HEK293 (cell line): Measurements from ENCODE around the gene MACO1.

Source experiments
- ELK4 ChIP-seq: IDR thresholded peaks from 2 replicates; pipeline ENCODE4 v1.6.1; 2011; ENCODE audit warnings: mild to moderate bottlenecking, low read depth, low read length, borderline replicate concordance
- YY1 ChIP-seq: fragments of 450-650 bp; formaldehyde crosslinking; IDR thresholded peaks from 2 replicates; pipeline ENCODE4 v1.5.1; 2018; ENCODE audit warnings: missing biosample characterization, missing genetic modification characterization
- ZBTB1 ChIP-seq: fragments of 450-650 bp; formaldehyde crosslinking; IDR thresholded peaks from 2 replicates; pipeline ENCODE4 v1.5.1; 2016; ENCODE audit warnings: missing biosample characterization, missing genetic modification characterization
- ZBTB49 ChIP-seq: fragments of 450-650 bp; formaldehyde crosslinking; IDR thresholded peaks from 2 replicates; pipeline ENCODE4 v1.5.1; 2016; ENCODE audit warnings: missing biosample characterization, missing genetic modification characterization, low read depth
- ZNF274 ChIP-seq, 2 experiments: fragments of 200-500 bp in 1 of 2; fragments of 450-650 bp in 1 of 2; sonication (Bioruptor generic) in 1 of 2; formaldehyde crosslinking in 1 of 2; IDR thresholded peaks; 2 replicates each; pipeline versions ENCODE4 v1.5.1 to v1.6.1; 2014 to 2016; ENCODE audit warnings: borderline replicate concordance in 1 of 2, inconsistent platforms in 1 of 2, low read length in 1 of 2, missing biosample characterization in 1 of 2, missing genetic modification characterization in 1 of 2
- ZNF280D ChIP-seq: fragments of 450-650 bp; formaldehyde crosslinking; IDR thresholded peaks from 2 replicates; pipeline ENCODE4 v1.5.1; 2016; ENCODE audit warnings: missing biosample characterization, missing genetic modification characterization
- ZNF501 ChIP-seq: fragments of 450-650 bp; formaldehyde crosslinking; IDR thresholded peaks from 2 replicates; pipeline ENCODE4 v1.5.1; 2016; ENCODE audit warnings: missing biosample characterization, missing genetic modification characterization
- ZNF529 ChIP-seq: fragments of 450-650 bp; formaldehyde crosslinking; IDR thresholded peaks from 2 replicates; pipeline ENCODE4 v1.5.1; 2017; ENCODE audit warnings: missing genetic modification characterization, missing biosample characterization; ENCODE audit not compliant: insufficient replicate concordance
- ZNF660 ChIP-seq: fragments of 450-650 bp; IDR thresholded peaks from 2 replicates; pipeline ENCODE4 v1.5.1; 2018; ENCODE audit warnings: missing biosample characterization, mild to moderate bottlenecking, missing genetic modification characterization
- ZNF701 ChIP-seq: fragments of 450-650 bp; formaldehyde crosslinking; IDR thresholded peaks from 2 replicates; pipeline ENCODE4 v1.5.1; 2016; ENCODE audit warnings: missing biosample characterization, missing genetic modification characterization
- TF ChIP-seq, protein P1 (sequence below): fragments of 450-650 bp; formaldehyde crosslinking; IDR thresholded peaks from 2 replicates; pipeline ENCODE4 v1.5.1; 2016; ENCODE audit warnings: missing biosample characterization, missing genetic modification characterization
- TF ChIP-seq, protein P2 (sequence below): fragments of 450-650 bp; formaldehyde crosslinking; IDR thresholded peaks from 2 replicates; pipeline ENCODE4 v1.5.1; 2016; ENCODE audit warnings: missing biosample characterization, missing genetic modification characterization
- TF ChIP-seq, protein P3 (sequence below): sonication (generic); formaldehyde crosslinking; IDR thresholded peaks from 2 replicates; pipeline ENCODE4 v1.8.1; 2022; ENCODE audit warnings: mild to moderate bottlenecking, moderate library complexity, missing genetic modification reagents

DNA sequence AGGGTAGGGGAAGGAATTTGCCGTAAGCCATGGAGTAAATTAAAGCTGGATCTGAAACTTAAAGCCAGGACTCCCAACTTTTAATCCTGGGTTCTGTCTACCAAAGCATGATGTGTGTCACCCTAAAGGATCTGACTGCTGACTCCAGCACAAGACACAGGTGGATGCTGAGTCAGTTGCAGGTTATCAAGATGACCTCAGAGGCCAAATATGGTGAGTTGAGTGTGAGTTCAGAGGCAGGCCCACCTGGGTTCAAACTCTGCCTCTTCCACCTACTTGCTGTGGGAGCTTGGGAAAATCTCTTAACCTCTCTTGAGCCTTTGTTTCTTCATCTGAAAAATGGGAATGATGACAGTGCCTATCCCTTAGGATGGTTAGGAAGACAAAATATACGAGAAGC, 96.1 kb downstream of the MACO1 start:
- TF ChIP-seq ELK4 (no peak), ZBTB49 (tag by site-specific recombination) (no peak), ZBTB1 (no peak), YY1 (tag by site-specific recombination) (no peak), ZNF701 (tag by site-specific recombination) (no peak), ZNF280D (no peak), ZNF274 (IDR thresholded peaks at IDR 0.05; ENCODE audit: low read length) (no peak), ZNF274 (tag by site-specific recombination; IDR thresholded peaks at IDR 0.05; ENCODE audit: borderline replicate concordance) (no peak), ZNF501 (tag by site-specific recombination) (no peak), ZNF529 (tag by site-specific recombination) (no peak), ZNF660 (tag by site-specific recombination) (no peak)
- TF ChIP-seq, protein P1, sequence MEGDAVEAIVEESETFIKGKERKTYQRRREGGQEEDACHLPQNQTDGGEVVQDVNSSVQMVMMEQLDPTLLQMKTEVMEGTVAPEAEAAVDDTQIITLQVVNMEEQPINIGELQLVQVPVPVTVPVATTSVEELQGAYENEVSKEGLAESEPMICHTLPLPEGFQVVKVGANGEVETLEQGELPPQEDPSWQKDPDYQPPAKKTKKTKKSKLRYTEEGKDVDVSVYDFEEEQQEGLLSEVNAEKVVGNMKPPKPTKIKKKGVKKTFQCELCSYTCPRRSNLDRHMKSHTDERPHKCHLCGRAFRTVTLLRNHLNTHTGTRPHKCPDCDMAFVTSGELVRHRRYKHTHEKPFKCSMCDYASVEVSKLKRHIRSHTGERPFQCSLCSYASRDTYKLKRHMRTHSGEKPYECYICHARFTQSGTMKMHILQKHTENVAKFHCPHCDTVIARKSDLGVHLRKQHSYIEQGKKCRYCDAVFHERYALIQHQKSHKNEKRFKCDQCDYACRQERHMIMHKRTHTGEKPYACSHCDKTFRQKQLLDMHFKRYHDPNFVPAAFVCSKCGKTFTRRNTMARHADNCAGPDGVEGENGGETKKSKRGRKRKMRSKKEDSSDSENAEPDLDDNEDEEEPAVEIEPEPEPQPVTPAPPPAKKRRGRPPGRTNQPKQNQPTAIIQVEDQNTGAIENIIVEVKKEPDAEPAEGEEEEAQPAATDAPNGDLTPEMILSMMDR (tag by site-specific recombination), result no peak
- TF ChIP-seq, protein P2, sequence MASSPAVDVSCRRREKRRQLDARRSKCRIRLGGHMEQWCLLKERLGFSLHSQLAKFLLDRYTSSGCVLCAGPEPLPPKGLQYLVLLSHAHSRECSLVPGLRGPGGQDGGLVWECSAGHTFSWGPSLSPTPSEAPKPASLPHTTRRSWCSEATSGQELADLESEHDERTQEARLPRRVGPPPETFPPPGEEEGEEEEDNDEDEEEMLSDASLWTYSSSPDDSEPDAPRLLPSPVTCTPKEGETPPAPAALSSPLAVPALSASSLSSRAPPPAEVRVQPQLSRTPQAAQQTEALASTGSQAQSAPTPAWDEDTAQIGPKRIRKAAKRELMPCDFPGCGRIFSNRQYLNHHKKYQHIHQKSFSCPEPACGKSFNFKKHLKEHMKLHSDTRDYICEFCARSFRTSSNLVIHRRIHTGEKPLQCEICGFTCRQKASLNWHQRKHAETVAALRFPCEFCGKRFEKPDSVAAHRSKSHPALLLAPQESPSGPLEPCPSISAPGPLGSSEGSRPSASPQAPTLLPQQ (tag by site-specific recombination), result no peak
- TF ChIP-seq, protein P3, sequence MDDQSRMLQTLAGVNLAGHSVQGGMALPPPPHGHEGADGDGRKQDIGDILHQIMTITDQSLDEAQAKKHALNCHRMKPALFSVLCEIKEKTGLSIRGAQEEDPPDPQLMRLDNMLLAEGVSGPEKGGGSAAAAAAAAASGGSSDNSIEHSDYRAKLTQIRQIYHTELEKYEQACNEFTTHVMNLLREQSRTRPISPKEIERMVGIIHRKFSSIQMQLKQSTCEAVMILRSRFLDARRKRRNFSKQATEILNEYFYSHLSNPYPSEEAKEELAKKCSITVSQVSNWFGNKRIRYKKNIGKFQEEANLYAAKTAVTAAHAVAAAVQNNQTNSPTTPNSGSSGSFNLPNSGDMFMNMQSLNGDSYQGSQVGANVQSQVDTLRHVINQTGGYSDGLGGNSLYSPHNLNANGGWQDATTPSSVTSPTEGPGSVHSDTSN (CRISPR knock-in tag), result no peak
